A673 (cell line): ENCODE results near the gene MST1R.
"Not testable (repeated sequence)": the region's sequence is repeated elsewhere in the genome, so short reads cannot be mapped to it uniquely, and the experiment has no call there.

Source experiments
- EZH2 ChIP-seq: fragments of 200-600 bp; sonication (generic); IDR thresholded peaks from 2 replicates; pipeline ENCODE4 v1.6.1; 2017; ENCODE audit warnings: borderline replicate concordance, low read depth, mild to moderate bottlenecking, mixed read lengths, antibody characterized with exemption, low read length; ENCODE audit not compliant: poor library complexity, severe bottlenecking
- TF ChIP-seq, protein P1 (sequence below): fragments of 300-800, 200-600 bp; sonication (generic); conservative IDR thresholded peaks from 2 replicates; pipeline ENCODE4 v1.5.1; 2017; ENCODE audit warnings: low read depth, mild to moderate bottlenecking, antibody characterized with exemption, low read length, moderate library complexity, mixed read lengths

DNA sequence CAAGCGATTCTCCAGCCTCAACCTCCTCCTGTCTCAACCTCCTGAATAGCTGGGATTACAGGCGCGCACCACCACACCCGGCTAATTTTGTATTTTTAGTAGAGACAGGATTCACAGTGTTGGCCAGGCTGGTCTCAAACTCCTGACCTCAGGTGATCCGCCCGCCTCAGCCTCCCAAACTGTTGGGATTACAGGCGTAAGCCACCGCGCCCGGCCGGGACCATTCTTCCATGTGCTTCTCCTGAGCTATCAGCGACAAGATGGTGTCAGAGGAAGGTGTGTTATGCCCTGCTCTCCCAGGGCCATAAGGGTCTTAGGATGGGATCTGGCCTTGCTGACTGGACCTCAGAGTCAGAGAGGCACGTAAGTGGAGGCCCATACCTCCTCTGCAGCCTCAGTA is 775 bp upstream of the MST1R start:
- TF ChIP-seq, protein P1, sequence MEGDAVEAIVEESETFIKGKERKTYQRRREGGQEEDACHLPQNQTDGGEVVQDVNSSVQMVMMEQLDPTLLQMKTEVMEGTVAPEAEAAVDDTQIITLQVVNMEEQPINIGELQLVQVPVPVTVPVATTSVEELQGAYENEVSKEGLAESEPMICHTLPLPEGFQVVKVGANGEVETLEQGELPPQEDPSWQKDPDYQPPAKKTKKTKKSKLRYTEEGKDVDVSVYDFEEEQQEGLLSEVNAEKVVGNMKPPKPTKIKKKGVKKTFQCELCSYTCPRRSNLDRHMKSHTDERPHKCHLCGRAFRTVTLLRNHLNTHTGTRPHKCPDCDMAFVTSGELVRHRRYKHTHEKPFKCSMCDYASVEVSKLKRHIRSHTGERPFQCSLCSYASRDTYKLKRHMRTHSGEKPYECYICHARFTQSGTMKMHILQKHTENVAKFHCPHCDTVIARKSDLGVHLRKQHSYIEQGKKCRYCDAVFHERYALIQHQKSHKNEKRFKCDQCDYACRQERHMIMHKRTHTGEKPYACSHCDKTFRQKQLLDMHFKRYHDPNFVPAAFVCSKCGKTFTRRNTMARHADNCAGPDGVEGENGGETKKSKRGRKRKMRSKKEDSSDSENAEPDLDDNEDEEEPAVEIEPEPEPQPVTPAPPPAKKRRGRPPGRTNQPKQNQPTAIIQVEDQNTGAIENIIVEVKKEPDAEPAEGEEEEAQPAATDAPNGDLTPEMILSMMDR = not testable (repeated sequence)
- TF ChIP-seq EZH2 = not testable (repeated sequence)
